Kidney (tissue), 14 donors: ENCODE measurements around the gene GMPR2. TPM values are rescaled to one million over a fixed set of nuclear protein-coding genes. Genes with fewer than 3 reads are reported as not detected.

Source experiments
- DNase-seq, 5 donors: peaks; one replicate each; pipeline ENCODE4 v3.0.0-alpha.2; 2013 to 2020
- FAIRE-seq: peaks from 2 replicates; lab custom pipeline; 2012; peaks lifted over from hg19 to GRCh38; lab: Jason Lieb, UNC
- H3K27ac ChIP-seq, 2 donors: one replicate each; pipeline ENCODE4 v1.7.0; 2013; ENCODE audit warnings: low read depth in 2 of 2, low read length in 2 of 2, inconsistent platforms in 1 of 2
- H3K27me3 ChIP-seq: one replicate; pipeline ENCODE4 v1.7.1; 2013; ENCODE audit warnings: low read length, inconsistent platforms; ENCODE audit not compliant: control insufficient read depth, insufficient read depth
- H3K36me3 ChIP-seq, 3 donors: one replicate each; pipeline versions ENCODE4 v1.7.0 to v1.7.1; 2013; ENCODE audit warnings: low read length in 3 of 3, control low read depth in 1 of 3, inconsistent platforms in 1 of 3; ENCODE audit not compliant: insufficient read depth in 3 of 3, control insufficient read depth in 2 of 3
- H3K4me1 ChIP-seq, 3 donors: one replicate each; pipeline versions ENCODE4 v1.7.0 to v1.7.1; 2013; ENCODE audit warnings: low read length in 3 of 3, inconsistent platforms in 1 of 3, low read depth in 1 of 3; ENCODE audit not compliant: control insufficient read depth in 2 of 3, insufficient read depth in 2 of 3
- H3K4me3 ChIP-seq, 3 donors: one replicate each; pipeline versions ENCODE4 v1.7.0 to v1.8.1; 2013; ENCODE audit warnings: low read length in 3 of 3, control low read depth in 1 of 3, inconsistent platforms in 1 of 3
- H3K9ac ChIP-seq, 3 donors: one replicate each; pipeline versions ENCODE4 v1.7.0 to v1.7.1; 2013; ENCODE audit warnings: low read length in 3 of 3, control low read depth in 1 of 3, inconsistent platforms in 1 of 3
- H3K9me3 ChIP-seq, 3 donors: one replicate each; pipeline versions ENCODE4 v1.7.0 to v1.7.1; 2013; ENCODE audit warnings: low read length in 3 of 3, control low read depth in 1 of 3, inconsistent platforms in 1 of 3; ENCODE audit not compliant: control insufficient read depth in 2 of 3, insufficient read depth in 1 of 3
- CTCF ChIP-seq: IDR thresholded peaks from 3 replicates; pipeline ENCODE4 v1.5.1; 2012; ENCODE audit warnings: mild to moderate bottlenecking, moderate library complexity, borderline replicate concordance; ENCODE audit not compliant: insufficient read depth; ENCODE audit errors: extremely low read depth
- intact Hi-C: fragments of 100-400 bp; cut with DNase I; formaldehyde crosslinking; loops from one replicate; pipeline ENCODE4 v1.11.1; 2022
- polyA plus RNA-seq: library from polyadenylated mRNA; stranded (reverse); fragments of 350-450 nt; fragmentation: Illumina TruSeq; extraction: RNeasy Lipid Tissue Mini Kit (QIAGEN cat#74804); gene quantifications from one replicate; pipeline ENCODE4 v1.2.3, GENCODE V29; 2014; ENCODE audit warnings: low read depth, low replicate concordance; ENCODE audit not compliant: insufficient read depth
- total RNA-seq: library from RNA; stranded (reverse); fragmentation: NEBNext Ultra II Directional; extraction: Animal tissue kit (Norgen Biotek cat#: 25700); gene quantifications from one replicate; pipeline ENCODE4 v1.2.1, GENCODE V29; 2021
- donor health status: control.
- donor health status: control.
- donor health status: control.
- donor health status: control.
- donor health status: control.
- donor health status: DM: yes; HTN: yes; CAD: no.
- donor health status: Normal renal cell carcinoma (clear cell type).

Gene GMPR2
- total and polyA plus RNA-seq, 2 donors from 2014 or later, result 75.0 to 92.5 TPM

- H3K9me3 ChIP-seq, result no peaks in the 10 kb centered on the region
- H3K36me3 ChIP-seq, result peaks cover 0 to under 1% (median 0%) of the 10 kb centered on the region in 3 donors
- no peak overlapping the region for H3K27ac ChIP-seq
- DNase-seq (no peak), FAIRE-seq (no peak)
- TF ChIP-seq CTCF, result no peak
- peaks cover 0 to 10% (median 0%) of the 10 kb centered on the region in 3 donors for H3K4me1 ChIP-seq
- intact Hi-C loops, result no loop called here
- H3K4me3 ChIP-seq, result no peak overlapping the region
- H3K9ac ChIP-seq, result no peak overlapping the region
- no peaks in the 10 kb centered on the region for H3K27me3 ChIP-seq
These were observed 39.7 kb downstream of the GMPR2 start for GRCh38 chr14:24272467-24272866.

- peaks cover 0 to 10% (median 0%) of the 10 kb centered on the region in 3 donors for H3K4me1 ChIP-seq
- DNase-seq, result no peak
- intact Hi-C loops, result no loop called here
These were observed 40.8 kb downstream of the GMPR2 start for GRCh38 chr14:24273422-24273998.

GRCh38 chr14:24274101-24274543 lies 41.4 kb downstream of the GMPR2 start:
- intact Hi-C loops, result no loop called here

More at GRCh38 chr14:24273422-24273998, 40.8 kb downstream of the GMPR2 start:
- H3K27ac ChIP-seq, result no peak overlapping the region
- H3K9ac ChIP-seq, result no peak overlapping the region
- no peaks in the 10 kb centered on the region for H3K9me3 ChIP-seq
- no peaks in the 10 kb centered on the region for H3K27me3 ChIP-seq
- no peaks in the 10 kb centered on the region for H3K36me3 ChIP-seq
- TF ChIP-seq CTCF, result no peak
- no peak for FAIRE-seq
- no peak overlapping the region for H3K4me3 ChIP-seq

More at GRCh38 chr14:24274101-24274543, 41.4 kb downstream of the GMPR2 start:
- Histone ChIP-seq H3K27ac (no peak overlapping the region), H3K4me3 (no peak overlapping the region), H3K9me3 (no peaks in the 10 kb centered on the region), H3K4me1 (peaks cover 0 to 10% (median 0%) of the 10 kb centered on the region in 3 donors), H3K27me3 (no peaks in the 10 kb centered on the region), H3K9ac (no peak overlapping the region), H3K36me3 (no peaks in the 10 kb centered on the region)
- DNase-seq (no peak), FAIRE-seq (no peak)
- TF ChIP-seq CTCF, result no peak
